CD14-positive monocyte (primary cell): ENCODE results near the gene ADTRP. TPM values are rescaled to one million over a fixed set of nuclear protein-coding genes. Genes with fewer than 3 reads are reported as not detected.
A peak's percentile ranks its signal among the peaks of the same experiment; 100 is the strongest.

Source experiments
- DNase-seq, 3 donors: peaks; one replicate each; pipeline ENCODE4 v3.0.0-alpha.2; 2011 to 2022
- H2AFZ ChIP-seq: 2 replicates; pipeline ENCODE4 v1.6.0; 2012; ENCODE audit warnings: mild to moderate bottlenecking, low read depth, low read length, inconsistent platforms; ENCODE audit not compliant: insufficient read depth, poor library complexity, severe bottlenecking
- H3K27ac ChIP-seq, 2 donors: 1 replicate in 1 of 2; 2 replicates in 1 of 2; pipeline ENCODE4 v1.5.1; 2012 to 2013; ENCODE audit warnings: low read length in 2 of 2, control low read depth in 1 of 2, inconsistent platforms in 1 of 2, low read depth in 1 of 2, mild to moderate bottlenecking in 1 of 2
- H3K27me3 ChIP-seq, 2 donors: one replicate each; pipeline versions ENCODE4 v1.6.0 to v1.6.1; 2011 to 2013; ENCODE audit warnings: low read length in 2 of 2; ENCODE audit not compliant: control insufficient read depth in 2 of 2, insufficient read depth in 2 of 2
- H3K36me3 ChIP-seq, 2 donors: replicated peaks in 1 of 2; 1 replicate in 1 of 2; 2 replicates in 1 of 2; pipeline versions ENCODE4 v1.5.1 to v1.6.1; 2012 to 2013; ENCODE audit warnings: low read length in 2 of 2, control low read depth in 1 of 2, inconsistent platforms in 1 of 2, mild to moderate bottlenecking in 1 of 2; ENCODE audit not compliant: insufficient read depth in 2 of 2, control insufficient read depth in 1 of 2
- H3K4me1 ChIP-seq, 2 donors: 1 replicate in 1 of 2; 2 replicates in 1 of 2; pipeline versions ENCODE4 v1.5.1 to v1.6.1; 2012 to 2013; ENCODE audit warnings: low read length in 2 of 2, control low read depth in 1 of 2, inconsistent platforms in 1 of 2, mild to moderate bottlenecking in 1 of 2, moderate library complexity in 1 of 2; ENCODE audit not compliant: insufficient read depth in 2 of 2, control insufficient read depth in 1 of 2
- H3K4me2 ChIP-seq: replicated peaks from 2 replicates; pipeline ENCODE3; 2012; ENCODE audit warnings: low read length, moderate library complexity, mild to moderate bottlenecking; ENCODE audit not compliant: poor library complexity, severe bottlenecking; ENCODE audit errors: extremely low read depth
- H3K4me3 ChIP-seq, 3 experiments: fragments of 200-600 bp in 1 of 3; sonication (generic) in 1 of 3; replicated peaks in 1 of 3; 1 replicate in 2 of 3; 2 replicates in 1 of 3; pipeline ENCODE4 v1.5.1; 2011 to 2013; ENCODE audit warnings: low read length in 3 of 3, mild to moderate bottlenecking in 3 of 3, control low read depth in 2 of 3, low read depth in 2 of 3, inconsistent platforms in 1 of 3, moderate library complexity in 1 of 3
- H3K79me2 ChIP-seq: 2 replicates; pipeline ENCODE4 v1.6.0; 2012; ENCODE audit warnings: mild to moderate bottlenecking, control low read depth, inconsistent platforms, low read length, moderate library complexity; ENCODE audit not compliant: insufficient read depth
- H3K9ac ChIP-seq: 2 replicates; pipeline ENCODE4 v1.6.0; 2017; ENCODE audit warnings: low read length, mild to moderate bottlenecking; ENCODE audit not compliant: insufficient read depth, poor library complexity, severe bottlenecking
- H3K9me3 ChIP-seq, 2 donors: replicated peaks in 1 of 2; 1 replicate in 1 of 2; 2 replicates in 1 of 2; pipeline versions ENCODE4 v1.5.1 to v1.6.1; 2012 to 2013; ENCODE audit warnings: low read length in 2 of 2, control low read depth in 1 of 2; ENCODE audit not compliant: control insufficient read depth in 1 of 2, insufficient read depth in 1 of 2
- H4K20me1 ChIP-seq: 2 replicates; pipeline ENCODE4 v1.6.0; 2012; ENCODE audit warnings: mild to moderate bottlenecking, low read length, control low read depth, moderate library complexity; ENCODE audit not compliant: insufficient read depth
- H3K27ac Mint-ChIP-seq, 7 donors: one replicate each; pipeline ENCODE4 v1.8.0; 2020; ENCODE audit warnings: mild to moderate bottlenecking in 7 of 7, mixed read lengths in 7 of 7, moderate library complexity in 6 of 7, inconsistent platforms in 2 of 7
- H3K27me3 Mint-ChIP-seq, 3 donors: one replicate each; pipeline ENCODE4 v1.8.0; 2021 to 2022; ENCODE audit warnings: low read depth in 3 of 3, mild to moderate bottlenecking in 3 of 3, mixed read lengths in 3 of 3, moderate library complexity in 3 of 3, inconsistent platforms in 1 of 3
- H3K36me3 Mint-ChIP-seq, 2 donors: one replicate each; pipeline ENCODE4 v1.8.0; 2020; ENCODE audit warnings: mixed read lengths in 2 of 2, inconsistent platforms in 1 of 2, mild to moderate bottlenecking in 1 of 2
- H3K4me1 Mint-ChIP-seq: one replicate; pipeline ENCODE4 v1.8.0; 2020; ENCODE audit warnings: mild to moderate bottlenecking, mixed read lengths
- H3K4me3 Mint-ChIP-seq, 2 donors: one replicate each; pipeline ENCODE4 v1.8.0; 2020; ENCODE audit warnings: mild to moderate bottlenecking in 2 of 2, mixed read lengths in 2 of 2, moderate library complexity in 1 of 2
- H3K9me3 Mint-ChIP-seq, 7 donors: one replicate each; pipeline ENCODE4 v1.8.0; 2020 to 2022; ENCODE audit warnings: mixed read lengths in 7 of 7, mild to moderate bottlenecking in 6 of 7, moderate library complexity in 6 of 7, inconsistent platforms in 2 of 7
- CTCF ChIP-seq: fragments of 200-600 bp; IDR thresholded peaks from one replicate; pipeline ENCODE4 v1.8.0; 2022; ENCODE audit warnings: antibody characterized with exemption, mild to moderate bottlenecking
- WGBS: methylation state at CpG from one replicate; pipeline ENCODE4 v1.1.5; 2013; ENCODE audit warnings: missing lambda C conversion rate; ENCODE audit not compliant: insufficient coverage; 5-methylcytosine and 5-hydroxymethylcytosine counted together
- intact Hi-C, 2 donors: fragments of 100-400 bp; cut with micrococcal nuclease; formaldehyde crosslinking; loops; one replicate each; pipeline versions ENCODE4 v1.15.0 to v1.15.1; 2023
- polyA plus RNA-seq, 3 donors: library from polyadenylated mRNA; depleted of rRNA in 1 of 3; unstranded in 2 of 3; stranded (reverse) in 1 of 3; fragments of 300-500 nt in 2 of 3; fragments of >200 nt in 1 of 3; fragmentation: Illumina TruSeq in 2 of 3; gene quantifications; 1 replicate in 2 of 3; 2 replicates in 1 of 3; pipeline ENCODE4 v1.2.3, GENCODE V29; 2012 to 2021

ADTRP gene
- polyA plus RNA-seq, 3 donors = 0.04 to 0.20 TPM; not detected in 1

- H3K27ac ChIP-seq = no peak overlapping the region
- TF ChIP-seq CTCF = no peak
- no peak overlapping the region for H3K4me2 ChIP-seq
- DNase-seq = no peak
- intact Hi-C loops = loop anchor here in 1 of 2 donors (5.0 kb wide), 1 partner anchor 41 kb away; no protein-coding TSS in a partner anchor
- no peaks in the 10 kb centered on the region for H3K9me3 ChIP-seq
- no peaks in the 10 kb centered on the region for H3K27me3 ChIP-seq
- Mint-ChIP-seq H3K27me3 (peaks cover 0 to 7% (median 2%) of the 10 kb centered on the region in 3 donors), H3K4me3 (no peak overlapping the region), H3K4me1 (peaks cover 52% of the 10 kb centered on the region), H3K9me3 (peaks cover 0 to 2% (median 0%) of the 10 kb centered on the region in 7 donors), H3K27ac (peak overlapping the region in 1 of 7 donors; percentile 12), H3K36me3 (peaks cover 0 to 2% of the 10 kb centered on the region in 2 donors)
- H2AFZ ChIP-seq = no peak overlapping the region
- H3K9ac ChIP-seq = no peak overlapping the region
- no peaks in the 10 kb centered on the region for H3K79me2 ChIP-seq
- no peaks in the 10 kb centered on the region for H3K36me3 ChIP-seq
- no peaks in the 10 kb centered on the region for H4K20me1 ChIP-seq
- H3K4me3 ChIP-seq = no peak overlapping the region
- WGBS = no CpG with 5 or more reads among the region's 2 CpGs
- peaks cover 42 to 54% of the 10 kb centered on the region in 2 donors for H3K4me1 ChIP-seq
Observed at GRCh38 chr6:11773581-11773980, 5.0 kb downstream of the ADTRP start.

GRCh38 chr6:11773013-11773412 lies 5.6 kb downstream of the ADTRP start:
- Histone ChIP-seq H3K4me1 (peaks cover 41 to 52% of the 10 kb centered on the region in 2 donors), H3K79me2 (no peaks in the 10 kb centered on the region), H3K4me3 (no peak overlapping the region), H3K27ac (no peak overlapping the region), H3K9me3 (no peaks in the 10 kb centered on the region), H3K4me2 (no peak overlapping the region), H2AFZ (no peak overlapping the region), H4K20me1 (no peaks in the 10 kb centered on the region), H3K36me3 (no peaks in the 10 kb centered on the region), H3K27me3 (no peaks in the 10 kb centered on the region), H3K9ac (no peak overlapping the region)
- Mint-ChIP-seq H3K27me3 (peaks cover 0 to 7% (median 2%) of the 10 kb centered on the region in 3 donors), H3K27ac (peak overlapping the region in 5 of 7 donors; percentile 7 to 75 (median 43)), H3K9me3 (peaks cover 0 to 2% (median 0%) of the 10 kb centered on the region in 7 donors), H3K4me1 (peaks cover 50% of the 10 kb centered on the region), H3K4me3 (no peak overlapping the region), H3K36me3 (peaks cover 0 to 2% of the 10 kb centered on the region in 2 donors)
- no peak for DNase-seq
- no peak for TF ChIP-seq CTCF
- 77% methylated on average over 3 of the region's 5 CpGs for WGBS
- intact Hi-C loops = loop anchor here in 1 of 2 donors (5.0 kb wide), 1 partner anchor 41 kb away; no protein-coding TSS in a partner anchor
